Right lung (tissue), 5 donors: ENCODE measurements around the gene HYAL3. TPM values are rescaled to one million over a fixed set of nuclear protein-coding genes. Genes with fewer than 3 reads are reported as not detected.

ENCODE experiments used
- DNase-seq, 2 donors: peaks; one replicate each; pipeline ENCODE4 v3.0.0-alpha.2; 2013
- polyA plus RNA-seq, 5 donors: library from polyadenylated mRNA; unstranded; fragments of 120-200 nt; gene quantifications; one replicate each; pipeline versions ENCODE4 v1.2.1 to v1.2.3, GENCODE V29; 2013; ENCODE audit warnings: inconsistent platforms in 1 of 5, low replicate concordance in 1 of 5; ENCODE audit not compliant: insufficient read length in 5 of 5, insufficient read depth in 1 of 5

HYAL3 gene
- polyA plus RNA-seq, 5 donors, result 2.9 to 5.8 (median 3.2) TPM

GRCh38 chr3:50331364-50331907 is 32.2 kb upstream of the HYAL3 start:
- no peak for DNase-seq

- DNase-seq, result no peak
These were observed 31.1 kb upstream of the HYAL3 start for GRCh38 chr3:50330330-50330729.

- DNase-seq, result peak; percentile 94 to 97
These were observed 28.9 kb upstream of the HYAL3 start, which contains the start of gene TUSC2 for GRCh38 chr3:50327943-50328691. TSS of gene TUSC2 (minus strand) at chr3:50328223. CDS start at chr3:50328099, 124 bp downstream.

DNA sequence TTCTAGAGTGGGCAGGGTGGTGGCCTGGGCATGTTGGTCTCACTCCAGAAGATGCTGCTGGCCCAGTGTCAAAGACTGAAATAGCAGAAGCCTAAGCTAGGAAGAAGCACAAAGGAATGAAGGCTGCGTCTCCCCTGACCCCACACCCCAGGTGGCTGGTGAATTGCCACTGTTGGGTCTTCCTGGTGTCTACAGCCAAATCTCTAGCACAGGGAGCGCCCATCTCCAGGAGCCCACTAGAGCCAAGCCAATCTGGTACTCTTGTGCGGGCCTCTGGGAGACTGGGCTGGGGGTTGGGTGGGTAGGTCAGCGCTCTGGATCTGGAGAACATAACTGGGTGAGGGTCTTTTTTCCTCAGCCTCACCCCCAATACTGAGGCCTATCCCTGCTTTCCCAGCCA is 27.9 kb upstream of the HYAL3 start:
- DNase-seq, result no peak

GRCh38 chr3:50326182-50326541 is 27.0 kb upstream of the HYAL3 start:
- no peak for DNase-seq

GRCh38 chr3:50325497-50326181 is 26.4 kb upstream of the HYAL3 start:
- no peak for DNase-seq

DNA sequence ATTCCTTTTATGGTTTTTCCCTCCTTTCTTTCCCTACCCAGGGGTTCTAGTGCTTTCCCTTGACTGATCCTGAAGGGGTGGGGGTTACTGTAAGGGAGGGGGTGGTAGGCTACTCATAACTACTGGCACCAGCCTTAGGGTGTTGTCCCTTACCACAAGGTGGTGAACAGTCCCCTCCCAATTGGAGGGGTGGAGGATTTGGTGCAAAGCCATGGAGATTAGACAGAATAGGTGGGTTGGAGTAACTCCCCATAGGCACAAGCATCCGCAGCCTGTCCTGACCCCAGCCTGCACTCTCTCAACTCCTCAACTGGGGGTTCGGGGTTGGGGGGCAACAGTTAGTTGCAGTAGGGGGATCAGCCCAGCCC is 25.9 kb upstream of the HYAL3 start:
- no peak for DNase-seq

DNA sequence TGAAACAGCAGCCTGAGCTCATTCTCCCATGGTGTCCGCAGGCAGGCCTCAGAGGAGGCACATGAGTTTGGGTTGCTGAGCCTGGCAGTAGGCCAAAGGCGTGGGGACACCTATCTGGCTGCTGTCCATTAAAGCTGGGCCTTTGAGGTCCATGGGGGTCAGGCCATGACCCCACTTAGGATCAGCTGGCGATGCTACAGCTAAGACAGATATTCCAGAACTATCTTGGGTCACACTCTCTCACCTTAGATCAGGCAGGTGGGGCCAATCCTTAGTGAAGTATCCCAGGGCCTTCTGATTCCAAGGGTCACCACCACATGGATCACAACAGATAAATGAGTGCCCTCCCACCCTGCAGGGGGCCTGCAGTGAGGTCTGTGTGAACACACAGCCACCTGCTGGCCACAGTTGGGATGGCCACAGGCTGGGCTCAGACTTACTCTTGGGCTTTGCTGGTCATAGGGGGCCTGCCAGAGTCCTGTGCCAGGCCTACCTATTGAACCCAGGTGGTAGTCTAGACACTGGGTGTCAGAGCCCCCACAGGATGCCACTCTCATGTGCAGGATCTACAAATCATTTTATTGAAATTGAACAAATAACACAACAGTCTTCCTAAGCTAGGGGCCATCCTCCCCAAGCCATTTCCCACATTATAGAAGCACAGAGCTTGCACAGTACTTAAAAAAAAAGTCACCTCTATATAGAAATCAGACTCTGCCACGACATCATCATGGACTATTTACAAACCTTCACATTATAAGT is 25.3 kb upstream of the HYAL3 start:
- DNase-seq, result no peak

- no peak for DNase-seq
These were observed 24.5 kb upstream of the HYAL3 start for GRCh38 chr3:50323614-50324199.

DNA sequence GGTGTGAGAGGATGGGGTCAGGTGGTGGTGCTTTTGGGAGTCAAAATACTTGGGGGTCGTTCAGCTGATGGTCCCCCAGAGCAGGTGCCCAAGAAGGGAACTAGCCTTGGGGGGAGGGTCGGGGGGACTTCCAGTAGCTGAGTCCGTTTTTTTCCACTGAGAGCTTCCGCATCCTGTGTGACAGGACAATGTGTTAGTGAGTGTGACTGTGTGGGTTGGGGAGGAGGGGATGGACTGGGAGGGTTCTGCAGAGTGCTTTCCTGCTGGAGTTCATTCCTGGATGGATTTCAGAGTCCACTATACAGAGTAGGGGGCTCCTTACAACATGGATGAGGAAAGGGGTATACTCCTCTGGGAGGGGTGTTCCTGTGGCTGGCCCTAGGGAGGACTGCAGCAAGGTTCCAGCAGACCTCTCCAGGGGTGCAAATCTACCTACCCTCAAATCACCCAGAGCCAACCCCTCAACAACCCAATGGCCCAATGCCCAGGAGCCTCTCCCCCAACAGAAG is 23.9 kb upstream of the HYAL3 start:
- no peak for DNase-seq

DNA sequence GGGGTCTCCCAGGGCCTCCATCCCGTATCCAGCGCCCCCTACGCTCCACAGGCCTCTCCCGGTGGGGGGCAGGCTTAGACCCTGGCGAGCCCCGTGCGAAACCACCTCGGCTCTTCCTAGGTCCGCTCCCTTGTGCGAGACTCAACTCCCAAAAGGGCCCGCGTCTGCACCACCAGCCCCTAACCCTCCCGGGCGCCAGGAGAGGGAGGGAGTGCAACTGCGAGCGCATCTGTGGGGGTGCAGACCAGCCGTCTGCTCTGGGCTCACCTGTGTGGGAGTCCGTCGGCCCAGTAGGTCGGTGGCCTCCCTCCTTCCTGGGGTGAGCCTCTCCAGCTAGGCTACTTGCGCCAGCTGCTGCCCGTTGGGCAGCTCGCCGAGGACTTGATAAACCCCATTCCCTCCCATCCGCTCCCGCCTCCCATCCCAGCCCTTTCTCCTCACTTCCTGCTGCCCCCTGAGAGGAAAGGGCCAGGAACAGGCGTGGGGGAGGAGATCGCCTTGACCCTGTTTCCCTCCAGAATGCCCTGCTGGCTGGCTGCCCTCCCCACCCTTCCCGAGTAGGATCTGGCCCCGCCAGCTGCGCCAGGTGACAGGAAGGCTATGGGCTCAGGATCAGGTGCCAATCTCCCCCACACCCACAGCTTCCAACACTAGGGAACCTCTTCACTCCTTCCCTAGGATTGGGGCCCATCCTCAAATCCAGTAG is 23.3 kb upstream of the HYAL3 start, which contains the start of gene HYAL2:
TSS of gene HYAL2 (minus strand) at position 360 of the 706 bp plus-strand sequence. CDS start 2,256 bp downstream, outside the sequence.
- no peak for DNase-seq

DNA sequence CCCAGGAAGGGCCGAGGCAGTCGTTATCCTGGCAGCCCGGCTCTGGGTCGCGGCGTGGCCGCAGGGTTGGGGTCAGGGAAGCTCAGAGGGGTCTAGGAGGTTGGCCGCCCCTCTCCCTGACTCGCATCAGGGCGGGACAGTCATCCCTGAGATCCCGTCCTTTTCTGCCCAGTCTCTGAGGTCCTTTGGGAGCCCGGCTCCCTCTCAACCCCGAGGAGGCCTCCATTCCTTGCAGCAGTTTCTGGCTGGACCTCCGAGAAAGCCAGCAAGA is 22.8 kb upstream of the HYAL3 start:
- DNase-seq, result no peak

- peak; percentile 89 to 90 for DNase-seq
These were observed 22.3 kb upstream of the HYAL3 start for GRCh38 chr3:50321336-50322114.

- DNase-seq, result peak; percentile 86 to 88
These were observed 21.7 kb upstream of the HYAL3 start for GRCh38 chr3:50320853-50321335.

DNA sequence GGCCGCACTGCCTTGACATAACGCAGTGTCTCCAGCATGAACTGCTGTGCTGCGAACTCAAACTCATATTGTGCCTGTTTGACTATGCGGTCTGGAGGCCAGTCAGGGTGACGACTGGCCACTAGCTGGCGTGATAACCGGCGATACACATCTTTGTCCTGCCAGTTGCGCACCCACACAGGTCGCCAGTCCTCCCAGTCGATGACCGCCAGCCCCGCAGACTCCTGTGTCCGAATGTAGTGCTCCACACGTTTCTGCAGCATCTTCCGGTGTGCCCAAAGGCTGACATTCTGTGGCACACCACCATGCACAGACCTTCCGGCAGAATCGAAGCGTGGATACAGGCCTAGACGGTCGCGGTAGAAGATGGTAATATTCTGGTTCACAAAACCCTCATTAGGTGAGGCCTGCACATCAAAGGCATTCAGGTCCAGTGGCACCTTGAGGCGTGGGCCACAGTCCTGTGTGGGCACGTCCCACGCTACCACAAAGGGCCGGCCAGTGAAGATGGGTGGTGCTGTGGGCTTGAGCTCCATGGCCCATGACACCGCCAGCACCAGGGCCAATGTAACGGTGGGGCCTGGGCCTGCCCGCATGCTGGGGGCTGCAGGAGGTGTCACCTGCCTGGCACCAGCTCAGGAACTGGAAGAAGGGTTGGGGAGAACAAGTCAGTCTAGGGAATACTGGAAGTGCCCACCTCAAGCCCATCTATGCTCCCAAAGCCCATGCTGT is 20.9 kb upstream of the HYAL3 start:
- DNase-seq, result no peak

- DNase-seq, result no peak
These were observed 20.1 kb upstream of the HYAL3 start for GRCh38 chr3:50319181-50319893.

GRCh38 chr3:50318615-50319014 is 19.4 kb upstream of the HYAL3 start:
- DNase-seq, result no peak

GRCh38 chr3:50318163-50318562 is 19.0 kb upstream of the HYAL3 start:
- no peak for DNase-seq

DNA sequence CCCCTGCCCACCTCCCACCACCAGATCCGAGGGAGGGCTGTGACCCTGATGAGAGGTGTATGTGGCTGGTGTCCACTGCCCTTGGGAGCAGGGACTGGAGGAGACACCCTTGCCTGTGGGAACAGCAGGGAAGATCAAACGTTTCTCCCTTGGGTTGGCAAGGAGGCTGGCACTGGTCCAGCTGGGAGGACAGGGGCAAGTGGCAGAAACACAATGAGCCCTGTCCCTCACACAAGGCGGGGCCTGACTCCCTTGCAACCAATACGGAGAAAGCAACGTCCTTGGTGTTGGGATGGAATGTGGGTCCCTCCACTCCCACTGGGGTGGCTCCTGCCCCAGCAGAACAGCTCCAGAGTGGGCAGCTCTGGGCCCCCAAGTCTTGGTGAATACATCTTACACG is 18.1 kb upstream of the HYAL3 start:
- no peak for DNase-seq
